Breast epithelium (tissue), 4 donors: ENCODE measurements around the gene EFR3B. TPM values are rescaled to one million over a fixed set of nuclear protein-coding genes. Genes with fewer than 3 reads are reported as not detected.
"Not testable (repeated sequence)": the region's sequence is repeated elsewhere in the genome, so short reads cannot be mapped to it uniquely, and the experiment has no call there.

ENCODE experiments used
- DNase-seq, 2 donors: peaks; one replicate each; pipeline ENCODE4 v3.0.0-alpha.2; 2019; ENCODE audit warnings: low spot score in 2 of 2
- H3K27ac ChIP-seq, 2 donors: fragments of 200-600 bp; sonication (generic) in 1 of 2; one replicate each; pipeline ENCODE4 v1.5.1; 2016 to 2019; ENCODE audit warnings: mild to moderate bottlenecking in 1 of 2
- H3K27me3 ChIP-seq, 2 donors: fragments of 200-600 bp; sonication (generic) in 1 of 2; one replicate each; pipeline versions ENCODE4 v1.5.1 to v1.6.0; 2017 to 2019; ENCODE audit warnings: control low read depth in 1 of 2, mild to moderate bottlenecking in 1 of 2
- H3K36me3 ChIP-seq: fragments of 200-600 bp; one replicate; pipeline ENCODE4 v1.5.1; 2019
- H3K4me1 ChIP-seq, 2 donors: fragments of 200-600 bp; sonication (generic); one replicate each; pipeline ENCODE4 v1.5.1; 2016 to 2019; ENCODE audit warnings: control low read depth in 1 of 2
- H3K4me3 ChIP-seq, 3 donors: fragments of 200-600 bp; sonication (generic); 1 replicate in 2 of 3; 2 replicates in 1 of 3; pipeline ENCODE4 v1.5.1; 2016 to 2019; ENCODE audit warnings: mild to moderate bottlenecking in 3 of 3, moderate library complexity in 2 of 3
- H3K9me3 ChIP-seq, 2 donors: fragments of 200-600 bp; sonication (generic) in 1 of 2; one replicate each; pipeline ENCODE4 v1.5.1; 2016 to 2019; ENCODE audit warnings: control low read depth in 1 of 2
- POLR2A ChIP-seq: fragments of 450-650 bp; IDR thresholded peaks from one replicate; pipeline ENCODE4 v1.6.1; 2016; ENCODE audit warnings: antibody characterized with exemption, mild to moderate bottlenecking, moderate library complexity
- POLR2AphosphoS5 ChIP-seq, 3 donors: sonication (generic); formaldehyde crosslinking; IDR thresholded peaks; one replicate each; pipeline ENCODE4 v1.6.1; 2017; ENCODE audit warnings: antibody characterized with exemption in 3 of 3
- intact Hi-C: fragments of 100-400 bp; cut with DNase I; formaldehyde crosslinking; loops from one replicate; pipeline ENCODE4 v1.15.1; 2023; ENCODE audit warnings: low total_unique reads
- total RNA-seq, 3 donors: library from RNA; depleted of rRNA; stranded (reverse); fragments of >200 nt; gene quantifications; one replicate each; pipeline ENCODE4 v1.1.0, GENCODE V29; 2016
- TF ChIP-seq, protein P1 (sequence below), 3 donors: fragments of 450-650 bp; IDR thresholded peaks; one replicate each; pipeline ENCODE4 v1.5.1; 2016 to 2017; ENCODE audit warnings: antibody characterized with exemption in 3 of 3, mild to moderate bottlenecking in 3 of 3, moderate library complexity in 3 of 3

The EFR3B gene
- total RNA-seq, 3 donors from 2014 or later, result 0.16 to 0.98 (median 0.73) TPM

DNA sequence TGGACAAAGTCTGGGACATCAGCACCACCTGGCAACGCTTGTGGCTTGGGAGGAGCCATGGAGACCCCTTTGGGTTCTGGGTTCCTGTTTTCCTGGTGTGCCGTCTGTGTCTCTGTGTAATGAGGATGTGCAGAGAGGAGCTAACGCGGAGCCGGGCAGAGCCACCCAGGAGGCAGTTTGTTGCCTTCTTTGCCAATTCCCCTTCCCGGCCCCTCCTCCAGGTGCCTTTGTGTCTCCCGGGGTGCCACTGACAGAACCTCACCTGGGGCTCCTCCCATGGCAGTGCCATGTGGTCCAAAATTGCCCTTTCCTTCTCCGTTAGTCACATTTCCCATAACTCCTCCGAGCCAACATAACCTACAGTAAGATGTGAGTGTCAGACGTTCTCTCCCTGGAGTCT lies 113.5 kb downstream of the EFR3B start:
- no peak overlapping the region for H3K27ac ChIP-seq
- H3K9me3 ChIP-seq, result no peaks in the 10 kb centered on the region
- no peaks in the 10 kb centered on the region for H3K27me3 ChIP-seq
- H3K36me3 ChIP-seq, result no peaks in the 10 kb centered on the region
- no peak overlapping the region for H3K4me3 ChIP-seq
- no peaks in the 10 kb centered on the region for H3K4me1 ChIP-seq
- DNase-seq, result no peak
- TF ChIP-seq, protein P1, sequence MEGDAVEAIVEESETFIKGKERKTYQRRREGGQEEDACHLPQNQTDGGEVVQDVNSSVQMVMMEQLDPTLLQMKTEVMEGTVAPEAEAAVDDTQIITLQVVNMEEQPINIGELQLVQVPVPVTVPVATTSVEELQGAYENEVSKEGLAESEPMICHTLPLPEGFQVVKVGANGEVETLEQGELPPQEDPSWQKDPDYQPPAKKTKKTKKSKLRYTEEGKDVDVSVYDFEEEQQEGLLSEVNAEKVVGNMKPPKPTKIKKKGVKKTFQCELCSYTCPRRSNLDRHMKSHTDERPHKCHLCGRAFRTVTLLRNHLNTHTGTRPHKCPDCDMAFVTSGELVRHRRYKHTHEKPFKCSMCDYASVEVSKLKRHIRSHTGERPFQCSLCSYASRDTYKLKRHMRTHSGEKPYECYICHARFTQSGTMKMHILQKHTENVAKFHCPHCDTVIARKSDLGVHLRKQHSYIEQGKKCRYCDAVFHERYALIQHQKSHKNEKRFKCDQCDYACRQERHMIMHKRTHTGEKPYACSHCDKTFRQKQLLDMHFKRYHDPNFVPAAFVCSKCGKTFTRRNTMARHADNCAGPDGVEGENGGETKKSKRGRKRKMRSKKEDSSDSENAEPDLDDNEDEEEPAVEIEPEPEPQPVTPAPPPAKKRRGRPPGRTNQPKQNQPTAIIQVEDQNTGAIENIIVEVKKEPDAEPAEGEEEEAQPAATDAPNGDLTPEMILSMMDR (IDR thresholded peaks at IDR 0.05), result no peak
- no peak for TF ChIP-seq POLR2AphosphoS5 (IDR thresholded peaks at IDR 0.05)
- TF ChIP-seq POLR2A, result no peak
- intact Hi-C loops, result no loop called here

DNA sequence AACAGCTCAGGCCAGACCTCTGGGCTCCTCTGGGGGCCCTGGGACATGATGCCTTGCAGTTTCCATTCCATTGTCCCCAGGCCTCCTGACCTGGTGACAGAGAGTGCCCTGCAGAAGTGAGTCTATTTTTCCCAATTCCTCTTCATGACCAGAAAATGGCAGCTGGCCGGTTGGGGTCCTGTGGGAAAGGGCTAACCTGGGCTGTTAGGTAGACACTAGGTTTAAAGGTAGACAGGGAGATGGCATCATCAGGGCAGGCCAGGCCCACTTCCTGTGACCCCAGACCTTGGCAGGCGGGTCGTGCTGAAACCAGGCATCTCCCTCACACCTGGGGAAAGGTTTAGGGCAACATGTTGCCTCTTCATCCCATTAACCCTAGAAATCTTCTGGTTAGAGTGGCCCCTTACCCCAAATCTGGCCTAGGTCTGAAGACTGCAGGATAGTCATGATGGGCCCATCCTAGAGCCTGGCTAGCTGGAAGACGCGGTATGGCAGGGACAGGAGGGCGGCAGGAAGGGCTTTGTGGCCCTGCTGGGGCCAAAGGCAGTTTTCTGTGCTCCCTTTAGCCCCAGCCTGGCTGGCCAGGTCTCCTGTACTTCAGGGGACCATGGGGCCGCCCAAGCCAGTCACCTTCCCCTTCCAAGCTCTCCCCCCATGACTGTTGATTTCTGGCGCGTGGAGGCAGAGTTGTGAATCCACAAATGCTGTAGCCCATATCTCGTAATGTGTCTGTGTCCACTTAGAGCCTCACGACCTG lies 116.4 kb downstream of the EFR3B start:
- H3K27ac ChIP-seq, result no peak overlapping the region
- TF ChIP-seq POLR2AphosphoS5 (IDR thresholded peaks at IDR 0.05) (no peak), POLR2A (no peak)
- TF ChIP-seq, protein P1 (IDR thresholded peaks at IDR 0.05), result no peak
- intact Hi-C loops, result no loop called here
- no peaks in the 10 kb centered on the region for H3K4me1 ChIP-seq
- no peaks in the 10 kb centered on the region for H3K9me3 ChIP-seq
- no peaks in the 10 kb centered on the region for H3K36me3 ChIP-seq
- H3K4me3 ChIP-seq, result no peak overlapping the region
- no peak for DNase-seq
- H3K27me3 ChIP-seq, result no peaks in the 10 kb centered on the region

DNA sequence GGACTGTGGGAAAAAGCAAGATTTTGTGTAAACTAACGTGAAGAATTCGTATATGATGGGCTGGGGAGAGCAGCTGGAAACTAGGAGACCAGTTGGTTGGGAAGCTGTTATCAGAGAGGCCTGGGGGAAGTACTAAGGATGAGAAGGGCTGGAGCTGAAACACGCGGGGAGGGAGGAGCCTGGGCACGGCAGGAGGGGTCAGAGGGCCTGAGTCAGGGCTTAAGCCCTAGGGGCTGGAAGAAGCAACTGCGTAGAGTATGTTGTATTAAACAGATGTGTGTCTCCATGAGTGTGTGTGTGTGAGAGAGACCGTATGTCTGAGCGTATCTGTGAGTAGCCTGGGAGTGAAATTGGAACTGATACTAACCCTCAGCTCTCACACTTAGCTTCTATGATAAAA lies 118.1 kb downstream of the EFR3B start:
- Histone ChIP-seq H3K36me3 (no peaks in the 10 kb centered on the region), H3K4me3 (no peak overlapping the region), H3K4me1 (no peaks in the 10 kb centered on the region), H3K27me3 (no peaks in the 10 kb centered on the region), H3K27ac (no peak overlapping the region), H3K9me3 (no peaks in the 10 kb centered on the region)
- TF ChIP-seq POLR2AphosphoS5 (IDR thresholded peaks at IDR 0.05) (no peak), POLR2A (no peak)
- TF ChIP-seq, protein P1 (IDR thresholded peaks at IDR 0.05), result no peak
- DNase-seq, result no peak
- intact Hi-C loops, result no loop called here

DNA sequence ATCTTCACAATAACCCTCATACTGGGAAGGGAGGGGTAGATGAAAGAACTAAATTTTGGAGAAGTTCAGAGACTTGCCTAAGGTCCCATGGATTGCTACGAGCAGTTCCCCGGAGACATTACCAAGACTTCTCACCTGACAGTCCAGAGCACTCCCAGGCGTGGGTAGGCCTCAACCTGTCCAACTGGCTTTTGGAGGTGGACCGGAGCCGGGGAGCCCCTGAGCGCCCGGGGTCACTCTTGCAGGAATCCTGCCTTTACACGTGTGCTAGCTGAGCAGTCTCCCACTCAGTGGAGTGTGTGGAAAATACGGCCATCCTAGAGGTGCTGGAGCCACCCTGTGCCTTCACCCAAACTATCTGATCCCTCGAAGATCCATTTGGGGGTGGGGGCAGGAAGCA lies 118.5 kb downstream of the EFR3B start:
- no peak for TF ChIP-seq POLR2AphosphoS5 (IDR thresholded peaks at IDR 0.05)
- TF ChIP-seq POLR2A, result no peak
- TF ChIP-seq, protein P1 (IDR thresholded peaks at IDR 0.05), result no peak
- Histone ChIP-seq H3K4me3 (no peak overlapping the region), H3K36me3 (no peaks in the 10 kb centered on the region), H3K27ac (no peak overlapping the region), H3K4me1 (no peaks in the 10 kb centered on the region), H3K9me3 (no peaks in the 10 kb centered on the region), H3K27me3 (no peaks in the 10 kb centered on the region)
- intact Hi-C loops, result no loop called here
- no peak for DNase-seq

DNA sequence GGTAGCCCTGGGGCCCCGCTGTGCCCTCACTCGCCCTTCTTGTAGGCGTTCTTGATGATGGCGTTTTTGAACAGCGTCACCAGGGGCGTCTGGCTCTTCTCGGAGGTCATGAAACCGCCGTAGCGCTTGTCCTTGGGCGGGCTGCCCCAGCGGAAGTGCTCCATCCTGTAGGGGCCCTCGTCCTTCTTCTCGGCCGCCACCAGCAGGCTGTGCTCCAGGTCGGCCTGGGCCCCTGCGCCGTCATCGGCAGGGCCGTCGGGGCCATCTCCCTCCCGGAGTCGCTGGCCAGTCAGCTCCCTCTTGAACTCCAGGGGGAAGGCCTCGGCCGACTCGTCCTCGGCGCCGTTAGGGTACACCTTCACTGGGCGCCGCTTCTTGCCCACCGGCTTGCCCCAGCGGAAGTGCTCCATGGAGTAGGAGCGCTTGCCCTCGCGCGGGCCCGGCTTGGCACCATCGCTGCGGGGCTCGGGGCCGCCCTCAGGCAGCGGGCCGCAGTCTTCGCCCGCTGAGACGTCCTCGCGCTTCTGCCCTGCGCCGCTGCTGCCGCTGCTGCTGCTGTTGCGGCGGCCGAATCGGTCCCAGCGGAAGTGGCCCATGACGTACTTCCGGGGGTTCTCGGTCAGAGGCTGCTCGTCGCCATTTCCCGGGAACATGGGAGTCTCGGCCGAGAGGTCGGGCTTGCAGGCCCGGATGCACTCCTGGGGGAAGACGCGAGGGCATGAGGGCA lies 119.3 kb downstream of the EFR3B start:
- no peak for DNase-seq
- Histone ChIP-seq H3K4me3 (peak overlapping the region; percentile 32 to 68 (median 42)), H3K27me3 (no peaks in the 10 kb centered on the region), H3K27ac (peak overlapping the region in 1 of 2 donors; percentile 30), H3K9me3 (no peaks in the 10 kb centered on the region), H3K4me1 (no peaks in the 10 kb centered on the region), H3K36me3 (no peaks in the 10 kb centered on the region)
- no peak for TF ChIP-seq POLR2AphosphoS5 (IDR thresholded peaks at IDR 0.05)
- TF ChIP-seq, protein P1 (IDR thresholded peaks at IDR 0.05), result no peak
- no peak for TF ChIP-seq POLR2A
- intact Hi-C loops, result no loop called here

DNA sequence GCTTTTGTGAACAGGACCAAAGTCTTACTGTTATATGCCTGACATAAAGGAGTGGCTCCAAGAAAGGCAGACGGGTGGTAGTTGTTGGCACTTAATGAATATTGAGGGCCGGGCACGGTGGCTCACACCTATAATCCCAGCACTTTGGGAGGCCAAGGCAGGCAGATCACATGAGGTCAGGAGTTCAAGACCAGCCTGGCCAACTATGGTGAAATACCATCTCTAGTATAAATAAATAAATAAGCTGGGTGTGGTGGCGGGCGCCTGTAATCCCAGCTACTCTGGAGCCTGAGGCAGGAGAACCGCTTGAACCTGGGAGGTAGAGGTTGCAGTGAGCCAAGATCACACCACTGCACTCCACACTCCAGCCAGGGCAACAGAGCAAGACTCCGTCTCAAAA lies 120.2 kb downstream of the EFR3B start:
- H3K27ac ChIP-seq, intact Hi-C loops, DNase-seq, H3K4me3 ChIP-seq, H3K36me3 ChIP-seq, H3K9me3 ChIP-seq, H3K27me3 ChIP-seq, H3K4me1 ChIP-seq: not testable (repeated sequence)
